ENCODE measurements around the gene ADARB1.

ADARB1 gene

GRCh38 chr21:45246386-45247320, 172.3 kb downstream of the ADARB1 start:
- Histone ChIP-seq H3K27me3 (no peaks in the 10 kb centered on the region; the same call in 1 of the 2 replicates), H3K9me3 (no peaks in the 10 kb centered on the region), H3K36me3 (no peaks in the 10 kb centered on the region), H3K4me1 (no peaks in the 10 kb centered on the region; the same call in 1 of the 2 replicates), H3K4me3 (ENCODE audit: low read depth, low read length) (no peak overlapping the region)
- no peak for TF ChIP-seq CTCF (IDR thresholded peaks at IDR 0.05; ENCODE audit: low read depth, low read length)
- DNase-seq: no peak

DNA sequence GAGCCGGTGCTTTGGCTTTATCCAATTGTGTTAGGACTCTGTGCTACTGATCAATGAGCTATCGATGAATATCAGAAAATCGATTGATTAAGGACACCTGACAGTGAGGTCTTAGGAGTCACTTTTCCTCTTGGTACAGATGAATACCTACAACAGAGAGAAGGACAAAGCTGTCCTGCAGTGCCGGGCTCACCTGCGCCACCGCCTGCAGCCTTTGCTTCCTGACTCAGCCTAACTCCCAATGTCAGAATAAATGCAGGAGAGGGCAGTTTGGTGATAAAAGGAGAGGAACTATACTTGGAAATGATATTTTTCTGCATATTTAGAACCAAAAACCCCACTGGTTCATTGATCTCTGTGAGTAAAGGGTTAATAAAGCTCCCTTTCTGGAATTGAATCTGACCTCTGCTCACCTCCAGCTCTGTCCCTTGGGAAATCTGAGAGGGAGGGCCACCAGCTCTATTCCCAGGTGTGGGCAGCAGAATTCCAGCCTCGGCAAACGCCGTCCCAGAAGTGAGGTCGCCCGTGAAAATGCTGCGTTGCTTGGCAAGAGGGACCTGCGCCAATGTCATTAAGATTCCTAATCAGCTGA, 174.0 kb downstream of the ADARB1 start:
- no peak for TF ChIP-seq CTCF (IDR thresholded peaks at IDR 0.05; ENCODE audit: low read depth, low read length)
- Histone ChIP-seq H3K4me1 (no peaks in the 10 kb centered on the region; the same call in 1 of the 2 replicates), H3K27me3 (no peaks in the 10 kb centered on the region; the same call in 1 of the 2 replicates), H3K4me3 (ENCODE audit: low read depth, low read length) (peak overlapping the region; percentile 55), H3K36me3 (no peaks in the 10 kb centered on the region), H3K9me3 (no peaks in the 10 kb centered on the region)
- no peak for DNase-seq

GRCh38 chr21:45248893-45249381, 174.6 kb downstream of the ADARB1 start:
- no peaks in the 10 kb centered on the region for H3K9me3 ChIP-seq
- no peaks in the 10 kb centered on the region; the same call in 1 of the 2 replicates for H3K4me1 ChIP-seq
- no peak for TF ChIP-seq CTCF (IDR thresholded peaks at IDR 0.05; ENCODE audit: low read depth, low read length)
- peak; percentile 49 for DNase-seq
- H3K36me3 ChIP-seq: no peaks in the 10 kb centered on the region
- H3K4me3 ChIP-seq (ENCODE audit: low read depth, low read length): peak overlapping the region; percentile 55
- no peaks in the 10 kb centered on the region; the same call in 1 of the 2 replicates for H3K27me3 ChIP-seq

DNA sequence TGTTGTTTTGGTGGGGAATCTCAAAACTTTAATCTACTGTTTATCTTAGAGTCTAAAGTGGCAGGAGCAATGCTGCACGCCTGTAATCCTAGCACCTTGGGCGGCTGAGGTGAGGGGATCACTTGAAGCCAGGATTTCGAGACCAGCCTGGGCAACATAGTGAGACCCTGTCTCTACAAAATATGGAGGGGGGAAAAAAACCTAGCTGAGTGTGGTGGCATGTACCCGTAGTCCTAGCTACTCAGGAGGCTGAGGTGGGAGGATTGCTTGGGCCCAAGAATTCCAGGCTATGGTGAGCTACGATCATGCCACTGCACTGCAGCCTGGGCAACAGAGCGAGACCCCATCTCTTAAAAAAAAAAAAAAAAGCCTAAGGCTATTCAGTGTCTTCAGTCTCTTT, 175.2 kb downstream of the ADARB1 start:
- no peak overlapping the region for H3K4me3 ChIP-seq (ENCODE audit: low read depth, low read length)
- TF ChIP-seq CTCF (IDR thresholded peaks at IDR 0.05; ENCODE audit: low read depth, low read length): no peak

DNA sequence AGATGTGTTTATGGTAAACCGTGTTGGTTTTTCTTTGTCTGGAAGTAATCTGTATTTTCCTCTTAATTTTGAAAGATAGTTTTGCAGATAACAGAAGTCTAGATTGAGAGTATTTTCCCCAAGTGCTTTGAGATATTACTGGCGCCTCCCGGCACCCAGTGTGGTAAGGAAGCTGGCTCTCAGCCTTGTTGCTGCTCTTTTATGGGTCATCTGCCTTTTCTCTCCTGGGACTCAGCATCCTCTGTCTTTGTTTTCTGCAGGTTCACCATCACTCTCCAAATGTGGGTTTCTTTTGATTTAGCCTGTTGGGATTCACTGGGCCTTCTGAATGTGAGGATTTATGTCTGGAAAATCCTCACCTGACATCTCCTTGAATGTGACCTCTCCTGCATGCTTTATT, 175.9 kb downstream of the ADARB1 start:
- Histone ChIP-seq H3K9me3 (no peaks in the 10 kb centered on the region), H3K36me3 (no peaks in the 10 kb centered on the region), H3K4me3 (ENCODE audit: low read depth, low read length) (no peak overlapping the region), H3K27me3 (no peaks in the 10 kb centered on the region; the same call in 1 of the 2 replicates), H3K4me1 (no peaks in the 10 kb centered on the region; the same call in 1 of the 2 replicates)
- DNase-seq: no peak
- TF ChIP-seq CTCF (IDR thresholded peaks at IDR 0.05; ENCODE audit: low read depth, low read length): no peak

More for the DNA sequence above, 175.2 kb downstream of the ADARB1 start:
- Histone ChIP-seq H3K4me1 (no peaks in the 10 kb centered on the region; the same call in 1 of the 2 replicates), H3K27me3 (no peaks in the 10 kb centered on the region; the same call in 1 of the 2 replicates), H3K9me3 (no peaks in the 10 kb centered on the region), H3K36me3 (no peaks in the 10 kb centered on the region)
- DNase-seq: no peak

All from BE2C (cell line).